ENCODE data around the gene RAPGEF1. TPM values are rescaled to one million over a fixed set of nuclear protein-coding genes. Genes with fewer than 3 reads are reported as not detected.

The RAPGEF1 gene
- total RNA-seq, 2 experiments from 2014 or later: 118 to 243 TPM

DNA sequence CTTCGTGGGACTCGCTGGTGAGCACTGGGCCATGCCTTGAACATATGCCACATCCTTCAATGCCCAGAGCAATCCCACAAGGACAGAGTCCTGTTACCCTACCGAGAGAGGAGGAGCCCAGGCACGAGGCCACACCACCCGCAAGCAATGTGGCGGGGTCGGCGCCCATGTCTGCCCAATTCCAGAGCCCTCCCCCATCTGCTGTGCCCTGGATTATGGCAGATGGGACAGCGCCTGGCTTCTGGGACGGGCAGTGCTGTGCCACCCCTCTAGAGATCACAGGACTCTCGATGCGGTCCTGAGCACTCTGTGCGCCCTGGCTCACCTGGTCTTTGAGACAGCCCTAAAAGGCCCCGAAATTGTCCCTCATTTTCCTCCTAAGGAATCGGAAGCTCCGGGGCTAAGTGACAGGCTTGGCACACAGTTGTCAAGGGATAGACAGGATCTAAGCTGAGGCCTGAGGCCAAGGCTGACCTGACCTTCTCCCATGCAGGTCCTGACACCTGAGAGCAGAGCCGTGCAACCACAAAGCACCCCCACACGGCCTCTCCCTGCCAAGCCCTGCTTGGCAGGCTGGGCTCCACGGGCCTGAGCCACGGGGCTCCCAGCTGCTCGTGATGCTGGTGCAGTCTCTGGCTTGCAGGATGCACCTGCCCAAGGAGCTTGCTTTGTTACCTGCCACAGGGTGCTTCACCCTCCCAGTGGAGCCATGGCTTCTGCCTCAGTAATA, 145.8 kb downstream of the RAPGEF1 start:
- H2AFZ ChIP-seq (ENCODE audit: low read length): no peak overlapping the region
- TF ChIP-seq EZH2phosphoT487 (IDR thresholded peaks at IDR 0.05; ENCODE audit: borderline replicate concordance, low read depth, low read length): no peak
- TF ChIP-seq, protein P1, sequence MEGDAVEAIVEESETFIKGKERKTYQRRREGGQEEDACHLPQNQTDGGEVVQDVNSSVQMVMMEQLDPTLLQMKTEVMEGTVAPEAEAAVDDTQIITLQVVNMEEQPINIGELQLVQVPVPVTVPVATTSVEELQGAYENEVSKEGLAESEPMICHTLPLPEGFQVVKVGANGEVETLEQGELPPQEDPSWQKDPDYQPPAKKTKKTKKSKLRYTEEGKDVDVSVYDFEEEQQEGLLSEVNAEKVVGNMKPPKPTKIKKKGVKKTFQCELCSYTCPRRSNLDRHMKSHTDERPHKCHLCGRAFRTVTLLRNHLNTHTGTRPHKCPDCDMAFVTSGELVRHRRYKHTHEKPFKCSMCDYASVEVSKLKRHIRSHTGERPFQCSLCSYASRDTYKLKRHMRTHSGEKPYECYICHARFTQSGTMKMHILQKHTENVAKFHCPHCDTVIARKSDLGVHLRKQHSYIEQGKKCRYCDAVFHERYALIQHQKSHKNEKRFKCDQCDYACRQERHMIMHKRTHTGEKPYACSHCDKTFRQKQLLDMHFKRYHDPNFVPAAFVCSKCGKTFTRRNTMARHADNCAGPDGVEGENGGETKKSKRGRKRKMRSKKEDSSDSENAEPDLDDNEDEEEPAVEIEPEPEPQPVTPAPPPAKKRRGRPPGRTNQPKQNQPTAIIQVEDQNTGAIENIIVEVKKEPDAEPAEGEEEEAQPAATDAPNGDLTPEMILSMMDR (conservative IDR thresholded peaks at IDR 0.05; ENCODE audit: low read length): no peak
- H3K4me2 ChIP-seq (ENCODE audit: low read length): no peak overlapping the region
- no TSS peak for BruUV-seq (replicated peaks)
- H3K27ac ChIP-seq (ENCODE audit: low read depth, low read length, poor library complexity, severe bottlenecking): no peak overlapping the region
- DNase-seq (ENCODE audit: low spot score): no peak
- ChIA-PET POLR2A (no interaction called here), CTCF (ENCODE audit: unreplicated experiment) (no interaction called here)
- no peaks in the 10 kb centered on the region for H3K4me1 ChIP-seq (ENCODE audit: insufficient read depth, low read length, poor library complexity, severe bottlenecking)
- H3K9me2 ChIP-seq (ENCODE audit: insufficient read depth, low read length): no peaks in the 10 kb centered on the region
- intact Hi-C loops (cut with micrococcal nuclease; ENCODE audit: unreplicated experiment): no loop called here
- H3K9me3 ChIP-seq (ENCODE audit: low read length): no peaks in the 10 kb centered on the region
- H3K36me3 ChIP-seq (ENCODE audit: insufficient read depth, low read length): peaks cover 99% of the 10 kb centered on the region
- no peaks in the 10 kb centered on the region for H3K79me2 ChIP-seq (ENCODE audit: insufficient read depth, low read depth, low read length)
- no peaks in the 10 kb centered on the region for H4K20me1 ChIP-seq (ENCODE audit: insufficient read depth, low read length)
- H3K4me3 ChIP-seq (ENCODE audit: low read depth, low read length, poor library complexity, severe bottlenecking): no peak overlapping the region

DNA sequence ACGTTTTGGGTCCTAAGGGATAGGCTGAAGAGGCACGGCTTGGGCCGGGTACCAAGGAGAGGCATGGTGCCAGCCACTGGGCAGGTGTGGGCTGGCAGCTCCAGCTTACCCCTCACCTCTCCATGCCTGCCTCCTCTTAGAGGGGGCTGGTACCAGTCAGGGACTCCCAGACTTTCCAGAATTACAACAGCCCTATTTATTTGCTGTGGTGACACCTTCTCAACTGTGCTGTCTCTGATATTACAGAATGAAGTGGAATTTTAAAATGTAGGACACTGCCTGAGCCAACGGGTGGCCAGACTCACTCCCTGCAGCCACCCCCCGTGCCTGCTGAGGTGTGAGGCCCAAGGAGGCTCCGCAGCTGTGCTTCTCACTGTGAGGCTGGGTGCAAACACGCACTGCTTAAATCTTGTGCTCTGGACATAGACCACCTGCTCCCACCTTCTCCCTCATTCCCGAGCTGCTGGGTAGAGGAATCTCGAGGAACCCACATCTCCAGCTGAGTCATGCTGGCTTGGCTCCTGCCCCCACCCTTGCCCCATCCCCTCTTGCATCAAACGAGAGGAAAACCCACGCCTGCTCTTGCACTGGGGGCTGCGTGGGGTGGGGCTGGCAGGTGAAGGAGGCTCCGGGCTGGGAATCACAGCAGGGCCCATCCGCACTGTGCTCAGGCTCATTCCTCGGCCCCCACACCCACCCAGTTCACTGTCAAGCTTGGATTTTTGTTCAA, 146.6 kb downstream of the RAPGEF1 start:
- Histone ChIP-seq H3K79me2 (ENCODE audit: insufficient read depth, low read depth, low read length) (no peaks in the 10 kb centered on the region), H4K20me1 (ENCODE audit: insufficient read depth, low read length) (no peaks in the 10 kb centered on the region), H3K4me3 (ENCODE audit: low read depth, low read length, poor library complexity, severe bottlenecking) (no peak overlapping the region), H3K9me3 (ENCODE audit: low read length) (no peaks in the 10 kb centered on the region), H3K4me1 (ENCODE audit: insufficient read depth, low read length, poor library complexity, severe bottlenecking) (no peaks in the 10 kb centered on the region), H3K4me2 (ENCODE audit: low read length) (no peak overlapping the region), H3K9me2 (ENCODE audit: insufficient read depth, low read length) (no peaks in the 10 kb centered on the region), H3K27ac (ENCODE audit: low read depth, low read length, poor library complexity, severe bottlenecking) (no peak overlapping the region), H3K36me3 (ENCODE audit: insufficient read depth, low read length) (peaks cover 99% of the 10 kb centered on the region), H2AFZ (ENCODE audit: low read length) (no peak overlapping the region)
- intact Hi-C loops (cut with micrococcal nuclease; ENCODE audit: unreplicated experiment): no loop called here
- no peak for DNase-seq (ENCODE audit: low spot score)
- no peak for TF ChIP-seq EZH2phosphoT487 (IDR thresholded peaks at IDR 0.05; ENCODE audit: borderline replicate concordance, low read depth, low read length)
- TF ChIP-seq, protein P1 (conservative IDR thresholded peaks at IDR 0.05; ENCODE audit: low read length): no peak
- BruUV-seq (replicated peaks): no TSS peak
- ChIA-PET POLR2A (no interaction called here), CTCF (ENCODE audit: unreplicated experiment) (no interaction called here)

DNA sequence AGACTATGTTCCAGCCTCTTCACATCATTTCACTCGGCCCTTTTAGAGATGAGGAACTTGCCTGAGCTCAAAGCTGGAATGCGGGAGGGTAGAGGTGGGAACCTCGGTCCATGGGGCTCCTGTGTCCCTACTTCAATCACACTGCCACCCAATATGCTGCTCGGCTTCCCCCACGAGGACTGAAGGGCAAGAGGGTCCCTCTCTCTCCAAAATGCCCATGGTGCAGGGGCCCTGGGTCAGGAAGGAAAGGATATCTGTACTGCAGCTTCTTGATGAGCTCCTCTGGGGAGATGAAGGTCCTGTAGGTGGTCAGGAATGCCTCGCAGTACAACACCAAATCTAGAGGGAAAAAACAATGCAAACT, 148.0 kb downstream of the RAPGEF1 start:
- POLR2A ChIA-PET: interaction anchor here (0.5 kb wide), 2 partner anchors 73 to 1302 kb away, joined by 3 to 4 read pairs; no protein-coding TSS in a partner anchor
- H3K9me2 ChIP-seq (ENCODE audit: insufficient read depth, low read length): no peaks in the 10 kb centered on the region
- no peaks in the 10 kb centered on the region for H3K9me3 ChIP-seq (ENCODE audit: low read length)
- H2AFZ ChIP-seq (ENCODE audit: low read length): no peak overlapping the region
- TF ChIP-seq EZH2phosphoT487 (IDR thresholded peaks at IDR 0.05; ENCODE audit: borderline replicate concordance, low read depth, low read length): no peak
- TF ChIP-seq, protein P1 (conservative IDR thresholded peaks at IDR 0.05; ENCODE audit: low read length): no peak
- no peak overlapping the region for H3K4me3 ChIP-seq (ENCODE audit: low read depth, low read length, poor library complexity, severe bottlenecking)
- CTCF ChIA-PET (ENCODE audit: unreplicated experiment): interaction anchor here (0.6 kb wide), 1 partner anchor 154 kb away, joined by 3 read pairs; no protein-coding TSS in a partner anchor
- no peaks in the 10 kb centered on the region for H3K79me2 ChIP-seq (ENCODE audit: insufficient read depth, low read depth, low read length)
- H4K20me1 ChIP-seq (ENCODE audit: insufficient read depth, low read length): no peaks in the 10 kb centered on the region
- no TSS peak for BruUV-seq (replicated peaks)
- no peaks in the 10 kb centered on the region for H3K4me1 ChIP-seq (ENCODE audit: insufficient read depth, low read length, poor library complexity, severe bottlenecking)
- no peak for DNase-seq (ENCODE audit: low spot score)
- no peak overlapping the region for H3K27ac ChIP-seq (ENCODE audit: low read depth, low read length, poor library complexity, severe bottlenecking)
- intact Hi-C loops (cut with micrococcal nuclease; ENCODE audit: unreplicated experiment): loop anchor here (1.0 to 2.0 kb wide), 2 partner anchors 147 to 155 kb away; no protein-coding TSS in a partner anchor
- peaks cover 97% of the 10 kb centered on the region for H3K36me3 ChIP-seq (ENCODE audit: insufficient read depth, low read length)
- no peak overlapping the region for H3K4me2 ChIP-seq (ENCODE audit: low read length)
